Hematopoietic multipotent progenitor cell treated with erythropoietin and hydrocortisone succinate and interleukin-3 and kit ligand, for 6 days (in vitro differentiated cells): ENCODE measurements around the gene ASTN1.
"Not testable (repeated sequence)": the region's sequence is repeated elsewhere in the genome, so short reads cannot be mapped to it uniquely, and the experiment has no call there.

Experiments
- DNase-seq: peaks from one replicate; pipeline ENCODE4 v3.0.0-alpha.2; 2015

ASTN1 gene

GRCh38 chr1:177103005-177103852 is 61.3 kb downstream of the ASTN1 start:
- no peak for DNase-seq

- DNase-seq, result no peak
Measured at GRCh38 chr1:177092001-177092400, 72.5 kb downstream of the ASTN1 start.

DNA sequence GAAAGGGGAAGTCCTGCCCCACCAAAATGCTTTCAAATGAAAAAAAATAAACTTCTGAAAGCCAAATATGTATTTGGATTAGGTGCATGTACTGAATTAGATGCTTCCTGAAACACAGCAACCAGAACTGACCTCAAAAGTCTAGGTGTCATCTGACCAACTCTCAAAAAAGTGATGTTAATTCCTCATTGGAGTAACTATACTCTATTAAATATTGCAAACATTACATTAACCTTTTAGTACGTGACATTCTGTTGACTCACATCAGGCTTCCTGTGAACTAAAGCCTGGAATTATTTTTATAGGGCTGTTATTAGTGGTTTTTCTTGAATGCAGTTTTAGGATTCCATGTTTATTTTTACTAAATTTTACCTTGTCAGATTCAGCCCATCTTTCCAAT is 73.5 kb downstream of the ASTN1 start:
- DNase-seq, result no peak

DNA sequence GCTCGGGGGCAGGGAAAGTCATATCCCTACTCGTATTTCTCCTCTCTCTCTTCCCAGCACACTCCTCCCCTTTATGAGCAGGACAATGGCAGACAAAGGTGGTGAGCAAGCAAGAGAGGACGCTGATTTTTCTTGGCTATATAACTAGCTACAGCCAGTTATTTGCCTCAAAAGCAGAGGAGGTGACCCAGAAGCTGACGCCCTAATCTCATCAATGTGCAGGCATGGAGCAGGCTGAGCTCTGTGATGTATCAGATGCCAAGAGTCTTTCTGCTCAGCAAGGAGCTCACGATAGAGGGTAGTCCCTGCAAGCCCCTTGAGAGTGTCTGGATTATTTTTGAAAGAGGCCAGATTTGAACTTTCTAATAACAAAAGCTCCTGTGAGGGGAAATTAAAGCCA is 75.5 kb downstream of the ASTN1 start:
- no peak for DNase-seq

GRCh38 chr1:177082855-177083693 is 81.4 kb downstream of the ASTN1 start:
- DNase-seq, result no peak

- DNase-seq, result no peak
Measured at GRCh38 chr1:177080564-177080963, 83.9 kb downstream of the ASTN1 start.

DNA sequence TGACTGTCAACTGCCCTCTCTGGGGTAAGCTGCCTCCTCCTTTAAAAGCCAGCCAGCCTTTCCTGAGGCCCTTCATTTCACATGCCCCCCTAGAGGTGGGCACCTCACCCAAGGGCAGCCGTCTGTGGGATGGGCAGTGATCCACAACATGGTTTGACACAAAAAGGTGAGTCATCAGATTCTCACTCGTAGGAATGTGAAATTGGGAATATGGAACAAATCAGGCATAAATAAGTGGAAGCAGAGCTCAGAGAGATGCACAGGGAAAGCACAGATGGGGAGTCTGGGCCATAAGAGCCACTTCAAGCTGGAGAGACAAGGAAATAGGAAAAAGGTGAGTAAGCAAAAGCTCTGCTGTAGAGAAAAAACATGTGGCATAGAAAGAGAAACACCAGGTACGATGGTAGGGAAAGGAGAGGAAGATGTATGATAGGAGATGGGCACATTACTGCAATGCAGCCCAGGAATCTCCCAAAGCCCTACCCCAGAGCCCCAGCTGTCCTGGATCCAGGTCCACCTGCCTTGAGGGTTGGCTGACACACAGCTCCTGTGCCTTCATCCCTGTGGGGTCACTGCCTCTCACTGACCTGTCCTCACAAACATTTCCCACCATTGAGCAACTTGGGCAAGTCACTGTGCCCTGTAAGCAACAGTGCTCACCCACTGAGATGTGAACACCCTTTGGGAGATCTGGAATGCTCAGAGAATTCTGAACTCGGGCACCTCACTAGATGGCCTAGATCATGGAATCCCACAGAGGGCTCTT is 86.6 kb downstream of the ASTN1 start:
- DNase-seq, result no peak

- DNase-seq, result no peak
Measured at GRCh38 chr1:177077006-177077405, 87.5 kb downstream of the ASTN1 start.

DNA sequence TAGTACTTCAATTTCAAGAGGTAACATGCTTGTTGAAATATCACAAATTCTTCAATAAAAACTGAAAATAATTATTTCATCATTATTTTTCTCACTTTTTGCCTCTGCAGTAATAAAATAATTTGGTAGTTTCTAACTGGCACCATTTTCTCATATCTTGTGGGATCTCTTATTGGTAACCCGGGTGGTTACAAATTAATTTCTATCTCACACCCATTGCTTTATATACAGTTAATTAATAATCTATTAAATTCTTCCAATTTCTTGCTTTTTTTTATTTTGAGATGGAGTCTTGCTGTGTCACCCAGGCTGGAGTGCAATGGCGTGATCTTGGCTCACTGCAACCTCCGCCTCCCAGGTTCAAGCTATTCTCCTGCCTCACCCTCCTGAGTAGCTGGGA is 89.7 kb downstream of the ASTN1 start:
- not testable (repeated sequence) for DNase-seq

DNA sequence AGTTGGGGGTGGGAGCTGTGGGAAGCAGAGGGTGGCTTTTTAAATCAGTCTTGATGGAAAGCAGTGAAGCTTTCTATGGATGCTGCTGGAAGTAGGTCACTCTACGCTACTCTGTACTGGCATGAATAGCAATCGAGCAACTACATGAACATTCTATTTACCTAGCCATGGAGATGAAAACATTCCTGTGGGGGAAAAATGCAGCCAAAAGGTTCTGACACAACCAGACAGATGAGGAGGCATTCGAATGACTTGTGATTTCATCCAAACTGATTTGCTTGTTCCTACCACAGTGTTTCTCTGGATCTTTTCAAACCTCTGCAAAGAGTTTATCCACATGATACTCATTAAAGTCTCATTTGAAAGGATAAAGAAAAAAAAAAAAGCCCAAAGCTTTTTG is 95.0 kb downstream of the ASTN1 start:
- DNase-seq, result no peak

- no peak for DNase-seq
Measured at GRCh38 chr1:177067752-177068410, 96.6 kb downstream of the ASTN1 start.

DNA sequence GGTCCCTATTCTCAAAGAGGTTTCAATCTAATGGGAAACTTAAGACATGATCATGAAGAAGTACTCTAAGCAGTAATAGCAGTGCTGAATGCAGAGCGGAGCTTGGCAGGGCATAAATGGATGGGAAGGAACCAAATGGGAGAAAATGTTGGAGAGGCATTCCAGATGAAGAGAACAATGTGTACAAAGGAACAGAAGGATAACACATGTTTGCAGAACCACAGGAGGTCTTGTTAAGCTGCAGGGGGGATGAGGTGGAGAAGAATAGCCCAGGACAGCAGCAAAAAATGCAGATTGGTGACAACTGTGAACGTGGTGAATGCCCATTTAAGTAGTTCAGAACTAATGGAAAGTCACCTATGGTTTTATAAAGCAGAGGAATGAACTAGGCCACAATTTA is 99.1 kb downstream of the ASTN1 start:
- DNase-seq, result no peak

- no peak for DNase-seq
Measured at GRCh38 chr1:177063648-177064047, 100.9 kb downstream of the ASTN1 start.

DNA sequence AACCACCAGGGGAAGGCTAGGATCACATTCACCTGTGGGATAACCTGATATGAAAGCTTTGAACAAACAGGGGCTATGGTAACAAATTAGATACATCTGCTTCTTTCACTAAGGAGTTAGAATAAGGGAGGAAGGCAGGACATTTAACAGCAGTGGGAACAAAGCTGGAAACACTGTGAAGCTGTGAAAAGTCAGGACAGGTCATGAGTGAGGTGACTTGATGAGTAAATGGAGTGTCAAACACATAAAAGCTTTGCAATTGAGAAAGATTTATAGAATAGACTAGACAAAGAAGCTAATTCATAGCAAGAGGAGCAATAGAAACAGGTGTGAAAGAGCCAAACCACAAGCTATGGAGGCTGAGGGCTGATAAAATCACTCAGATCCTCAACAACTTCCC is 110.0 kb downstream of the ASTN1 start:
- DNase-seq, result no peak

GRCh38 chr1:177053648-177054047 is 110.9 kb downstream of the ASTN1 start:
- no peak for DNase-seq

GRCh38 chr1:177048314-177049069 is 116.0 kb downstream of the ASTN1 start:
- DNase-seq, result no peak

DNA sequence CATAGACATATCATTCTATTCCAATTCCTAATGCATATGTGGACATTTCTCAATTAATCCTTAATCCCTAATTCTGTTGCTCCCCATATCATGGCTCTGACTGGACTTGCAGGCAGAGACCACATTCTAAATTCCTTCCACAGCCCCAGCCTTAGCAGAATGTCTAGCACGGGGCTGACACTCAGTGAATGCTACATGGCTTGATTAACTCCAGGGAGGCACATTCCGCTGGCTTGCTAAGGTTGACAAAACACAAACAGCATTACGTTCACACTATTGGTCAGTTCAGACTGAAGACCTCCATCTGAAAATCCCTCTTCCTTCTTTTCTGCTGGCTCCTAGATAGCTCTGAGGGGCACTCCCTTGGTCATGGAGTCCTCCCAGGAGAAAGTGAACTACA is 119.4 kb downstream of the ASTN1 start:
- DNase-seq, result no peak

DNA sequence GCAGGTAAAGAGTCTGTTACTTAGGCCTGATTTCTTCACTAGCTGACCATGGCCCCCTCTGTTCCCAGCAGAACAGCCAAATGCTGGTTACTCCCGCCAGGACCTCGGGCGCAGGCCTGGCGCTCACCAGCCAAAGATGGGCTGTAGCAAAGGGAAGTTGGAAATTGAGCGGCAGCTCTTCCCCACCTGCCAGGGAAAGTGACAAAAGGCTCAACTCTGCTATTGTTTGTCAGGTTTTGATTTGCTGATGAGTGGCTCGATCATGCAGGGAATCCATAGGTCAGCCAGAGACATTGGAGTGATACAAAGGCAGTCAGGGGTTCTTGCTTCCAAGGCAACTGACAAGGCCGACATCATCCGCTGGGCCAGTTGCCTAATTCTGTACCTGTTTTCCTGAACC is 120.1 kb downstream of the ASTN1 start:
- DNase-seq, result no peak

- no peak for DNase-seq
Measured at GRCh38 chr1:177043597-177043996, 120.9 kb downstream of the ASTN1 start.

DNA sequence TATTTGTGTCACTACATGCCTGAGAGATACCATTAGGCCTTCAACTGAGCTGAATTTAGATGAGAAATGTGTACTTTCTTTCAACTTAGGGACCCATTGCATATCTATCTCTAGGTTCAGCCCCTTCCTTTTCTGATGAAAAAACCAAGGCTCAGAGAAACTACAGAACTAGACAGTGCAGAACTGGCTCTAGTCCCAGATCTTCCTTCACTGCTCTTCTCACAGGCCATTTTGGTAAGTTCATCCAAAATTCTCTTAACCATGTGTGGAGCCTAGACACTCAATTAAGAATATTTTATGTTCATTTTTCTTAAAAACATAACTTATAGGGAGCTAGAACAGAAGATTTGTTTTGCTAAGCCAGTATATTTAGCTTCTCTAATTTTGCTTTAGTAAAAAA is 128.9 kb downstream of the ASTN1 start:
- DNase-seq, result no peak

DNA sequence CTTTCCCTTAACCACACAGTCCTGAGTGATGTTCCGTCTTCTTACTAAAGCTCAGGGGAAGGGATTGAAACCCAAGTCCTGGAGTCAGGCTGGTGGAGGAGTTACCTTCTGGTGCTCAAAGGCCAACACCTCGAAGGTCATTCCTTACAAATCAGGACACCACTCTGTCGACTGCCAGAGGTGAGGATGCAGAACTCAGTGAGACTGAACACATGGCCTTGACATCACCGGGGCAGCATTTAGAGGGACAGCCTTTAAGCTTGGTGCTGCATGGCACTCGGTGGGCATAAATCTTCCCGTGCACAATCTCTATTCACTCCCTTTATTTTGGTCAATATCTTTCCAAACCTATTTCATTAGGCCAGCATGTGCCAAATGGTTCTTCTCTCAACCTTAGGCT is 130.9 kb downstream of the ASTN1 start:
- no peak for DNase-seq

DNA sequence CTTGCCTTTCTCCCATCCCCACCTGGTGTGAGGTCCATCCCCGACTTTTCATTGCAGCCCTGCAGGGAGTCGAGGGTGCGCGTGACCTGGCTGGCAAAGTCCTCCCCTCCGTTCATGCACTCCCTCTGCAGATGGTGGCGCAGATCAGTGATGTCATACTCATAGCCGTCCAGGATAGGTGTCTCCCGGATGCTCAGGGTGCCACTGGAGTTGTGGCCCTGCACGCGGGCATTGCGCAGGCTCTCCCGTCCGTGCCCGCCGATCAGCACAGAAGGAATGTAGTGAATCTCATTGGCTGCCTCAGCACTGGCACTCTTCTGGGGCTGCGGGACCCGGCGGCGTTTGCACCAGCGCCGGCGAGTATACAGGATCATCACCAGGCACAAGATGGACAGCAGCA is 132.1 kb downstream of the ASTN1 start:
- no peak for DNase-seq
